ENCODE results near the gene ZNF766. TPM values are rescaled to one million over a fixed set of nuclear protein-coding genes. Genes with fewer than 3 reads are reported as not detected.

Gene ZNF766
- total and polyA plus RNA-seq, 2 of the 13 experiments (the other 11 are each of a cell fraction or from before 2014, with no cell fraction given): 5.2 to 10.3 TPM

- TF ChIP-seq, protein P1, sequence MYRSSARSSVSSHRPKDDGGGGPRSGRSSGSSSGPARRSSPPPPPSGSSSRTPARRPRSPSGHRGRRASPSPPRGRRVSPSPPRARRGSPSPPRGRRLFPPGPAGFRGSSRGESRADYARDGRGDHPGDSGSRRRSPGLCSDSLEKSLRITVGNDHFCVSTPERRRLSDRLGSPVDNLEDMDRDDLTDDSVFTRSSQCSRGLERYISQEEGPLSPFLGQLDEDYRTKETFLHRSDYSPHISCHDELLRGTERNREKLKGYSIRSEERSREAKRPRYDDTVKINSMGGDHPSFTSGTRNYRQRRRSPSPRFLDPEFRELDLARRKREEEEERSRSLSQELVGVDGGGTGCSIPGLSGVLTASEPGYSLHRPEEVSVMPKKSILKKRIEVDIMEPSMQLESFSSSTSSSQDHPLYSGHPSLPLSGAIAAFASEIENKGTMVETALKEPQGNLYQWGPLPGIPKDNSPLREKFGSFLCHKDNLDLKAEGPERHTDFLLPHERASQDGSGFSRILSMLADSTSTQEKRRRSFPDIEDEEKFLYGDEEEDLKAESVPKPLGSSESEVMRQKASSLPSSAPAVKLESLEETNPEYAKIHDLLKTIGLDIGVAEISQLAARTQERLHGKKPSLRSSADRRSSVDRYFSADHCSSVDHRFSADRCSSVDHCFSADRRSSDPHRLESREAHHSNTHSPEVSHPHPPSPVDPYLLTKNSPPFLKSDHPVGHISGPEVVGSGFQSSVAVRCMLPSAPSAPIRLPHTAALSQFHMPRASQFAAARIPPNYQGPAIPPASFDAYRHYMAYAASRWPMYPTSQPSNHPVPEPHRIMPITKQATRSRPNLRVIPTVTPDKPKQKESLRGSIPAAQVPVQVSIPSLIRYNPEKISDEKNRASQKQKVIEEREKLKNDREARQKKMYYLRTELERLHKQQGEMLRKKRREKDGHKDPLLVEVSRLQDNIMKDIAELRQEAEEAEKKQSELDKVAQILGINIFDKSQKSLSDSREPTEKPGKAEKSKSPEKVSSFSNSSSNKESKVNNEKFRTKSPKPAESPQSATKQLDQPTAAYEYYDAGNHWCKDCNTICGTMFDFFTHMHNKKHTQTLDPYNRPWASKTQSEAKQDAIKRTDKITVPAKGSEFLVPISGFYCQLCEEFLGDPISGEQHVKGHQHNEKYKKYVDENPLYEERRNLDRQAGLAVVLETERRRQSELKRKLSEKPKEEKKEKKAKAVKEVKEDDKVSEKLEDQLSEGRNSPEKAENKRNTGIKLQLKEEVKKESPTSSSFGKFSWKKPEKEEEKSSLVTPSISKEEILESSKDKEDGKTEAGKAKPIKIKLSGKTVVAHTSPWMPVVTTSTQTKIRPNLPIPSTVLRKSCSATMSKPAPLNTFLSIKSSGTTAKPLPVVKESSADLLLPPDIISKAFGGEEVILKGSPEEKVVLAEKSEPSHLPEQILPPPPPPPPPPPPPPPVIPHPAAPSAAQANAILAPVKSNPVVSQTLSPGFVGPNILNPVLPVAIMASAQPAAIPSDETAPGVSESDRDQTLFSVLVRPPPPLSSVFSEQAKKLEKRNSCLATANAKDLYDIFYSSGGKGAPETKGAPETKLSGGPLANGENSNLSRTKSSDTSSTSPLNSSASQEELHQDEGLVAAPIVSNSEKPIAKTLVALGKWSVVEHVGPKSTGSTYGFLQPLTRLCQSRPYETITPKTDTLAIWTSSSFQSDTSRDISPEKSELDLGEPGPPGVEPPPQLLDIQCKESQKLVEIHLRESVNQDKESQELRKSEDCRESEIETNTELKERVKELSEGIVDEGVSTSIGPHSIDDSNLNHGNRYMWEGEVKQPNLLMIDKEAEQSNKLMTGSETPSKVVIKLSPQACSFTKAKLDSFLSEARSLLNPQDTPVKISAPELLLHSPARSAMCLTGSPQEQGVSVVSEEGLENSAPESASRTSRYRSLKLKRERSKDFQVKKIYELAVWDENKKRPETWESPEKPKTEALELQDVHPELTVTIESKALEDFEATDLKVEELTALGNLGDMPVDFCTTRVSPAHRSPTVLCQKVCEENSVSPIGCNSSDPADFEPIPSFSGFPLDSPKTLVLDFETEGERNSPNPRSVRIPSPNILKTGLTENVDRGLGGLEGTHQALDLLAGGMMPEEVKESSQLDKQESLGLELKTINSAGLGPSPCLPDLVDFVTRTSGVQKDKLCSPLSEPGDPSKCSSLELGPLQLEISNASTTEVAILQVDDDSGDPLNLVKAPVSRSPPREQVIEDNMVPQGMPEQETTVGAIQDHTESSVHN (CRISPR knock-in tag; IDR thresholded peaks at IDR 0.05): 0 out of 2 replicates have a peak, but pooled peaks have one; percentile 61
- TF ChIP-seq SMAD3 (CRISPR knock-in tag; IDR thresholded peaks at IDR 0.05) (peak; percentile 36; the same call in 1 of the 2 replicates), NFKB2 (CRISPR knock-in tag; IDR thresholded peaks at IDR 0.05; ENCODE audit: borderline replicate concordance) (peak; percentile 55; the same call in 1 of the 2 replicates), GABPA (IDR thresholded peaks at IDR 0.05; ENCODE audit: low read depth, low read length) (peak; percentile 37; the same call in 1 of the 2 replicates), GABPA (CRISPR knock-in tag; IDR thresholded peaks at IDR 0.05; ENCODE audit: low read depth) (peak; percentile 64), KDM1A (CRISPR knock-in tag; IDR thresholded peaks at IDR 0.05) (no peak), SP2 (CRISPR knock-in tag; IDR thresholded peaks at IDR 0.05) (no peak), FOXP1 (IDR thresholded peaks at IDR 0.05) (no peak), FOXP1 (CRISPR knock-in tag; IDR thresholded peaks at IDR 0.05) (no peak), MAX (IDR thresholded peaks at IDR 0.05) (peak; percentile 48; the same call in 1 of the 2 replicates), ZNF574 (CRISPR knock-in tag; IDR thresholded peaks at IDR 0.05) (peak; percentile 26; the same call in 1 of the 2 replicates), CCAR2 (optimal IDR thresholded peaks at IDR 0.05; ENCODE audit: low read depth, low read length) (no peak), YEATS4 (CRISPR knock-in tag; IDR thresholded peaks at IDR 0.05; ENCODE audit: borderline replicate concordance) (peak; percentile 44; the same call in 1 of the 2 replicates), ZNF772 (CRISPR knock-in tag; IDR thresholded peaks at IDR 0.05) (no peak)
- TF ChIP-seq, protein P2, sequence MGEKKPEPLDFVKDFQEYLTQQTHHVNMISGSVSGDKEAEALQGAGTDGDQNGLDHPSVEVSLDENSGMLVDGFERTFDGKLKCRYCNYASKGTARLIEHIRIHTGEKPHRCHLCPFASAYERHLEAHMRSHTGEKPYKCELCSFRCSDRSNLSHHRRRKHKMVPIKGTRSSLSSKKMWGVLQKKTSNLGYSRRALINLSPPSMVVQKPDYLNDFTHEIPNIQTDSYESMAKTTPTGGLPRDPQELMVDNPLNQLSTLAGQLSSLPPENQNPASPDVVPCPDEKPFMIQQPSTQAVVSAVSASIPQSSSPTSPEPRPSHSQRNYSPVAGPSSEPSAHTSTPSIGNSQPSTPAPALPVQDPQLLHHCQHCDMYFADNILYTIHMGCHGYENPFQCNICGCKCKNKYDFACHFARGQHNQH (CRISPR knock-in tag; IDR thresholded peaks at IDR 0.05): no peak
- TF ChIP-seq, protein P3, sequence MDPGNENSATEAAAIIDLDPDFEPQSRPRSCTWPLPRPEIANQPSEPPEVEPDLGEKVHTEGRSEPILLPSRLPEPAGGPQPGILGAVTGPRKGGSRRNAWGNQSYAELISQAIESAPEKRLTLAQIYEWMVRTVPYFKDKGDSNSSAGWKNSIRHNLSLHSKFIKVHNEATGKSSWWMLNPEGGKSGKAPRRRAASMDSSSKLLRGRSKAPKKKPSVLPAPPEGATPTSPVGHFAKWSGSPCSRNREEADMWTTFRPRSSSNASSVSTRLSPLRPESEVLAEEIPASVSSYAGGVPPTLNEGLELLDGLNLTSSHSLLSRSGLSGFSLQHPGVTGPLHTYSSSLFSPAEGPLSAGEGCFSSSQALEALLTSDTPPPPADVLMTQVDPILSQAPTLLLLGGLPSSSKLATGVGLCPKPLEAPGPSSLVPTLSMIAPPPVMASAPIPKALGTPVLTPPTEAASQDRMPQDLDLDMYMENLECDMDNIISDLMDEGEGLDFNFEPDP (CRISPR knock-in tag; conservative IDR thresholded peaks at IDR 0.05): 0 out of 2 replicates have a peak, but pooled peaks have one; percentile 74
Measured at GRCh38 chr19:52296773-52297600, 27.6 kb downstream of the ZNF766 start, which contains the start of gene ZNF480 (continued).
